Measurements from ENCODE around the gene HTRA3.

GRCh38 chr4:8303081-8303480, 33.5 kb downstream of the HTRA3 start:
- TF ChIP-seq CTCF (IDR thresholded peaks at IDR 0.05) (no peak), POLR2A (IDR thresholded peaks at IDR 0.05) (no peak), POLR2AphosphoS5 (IDR thresholded peaks at IDR 0.05) (no peak)
